ENCODE data around the gene MYF6.

MYF6 gene

DNA sequence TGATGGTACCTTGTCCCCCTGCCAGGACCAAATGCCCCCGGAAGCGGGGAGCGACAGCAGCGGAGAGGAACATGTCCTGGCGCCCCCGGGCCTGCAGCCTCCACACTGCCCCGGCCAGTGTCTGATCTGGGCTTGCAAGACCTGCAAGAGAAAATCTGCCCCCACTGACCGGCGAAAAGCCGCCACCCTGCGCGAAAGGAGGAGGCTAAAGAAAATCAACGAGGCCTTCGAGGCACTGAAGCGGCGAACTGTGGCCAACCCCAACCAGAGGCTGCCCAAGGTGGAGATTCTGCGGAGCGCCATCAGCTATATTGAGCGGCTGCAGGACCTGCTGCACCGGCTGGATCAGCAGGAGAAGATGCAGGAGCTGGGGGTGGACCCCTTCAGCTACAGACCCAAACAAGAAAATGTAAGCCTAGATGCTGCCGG lies 410 bp downstream of the MYF6 start:
- DNase-seq (ENCODE audit: low spot score): no peak

DNA sequence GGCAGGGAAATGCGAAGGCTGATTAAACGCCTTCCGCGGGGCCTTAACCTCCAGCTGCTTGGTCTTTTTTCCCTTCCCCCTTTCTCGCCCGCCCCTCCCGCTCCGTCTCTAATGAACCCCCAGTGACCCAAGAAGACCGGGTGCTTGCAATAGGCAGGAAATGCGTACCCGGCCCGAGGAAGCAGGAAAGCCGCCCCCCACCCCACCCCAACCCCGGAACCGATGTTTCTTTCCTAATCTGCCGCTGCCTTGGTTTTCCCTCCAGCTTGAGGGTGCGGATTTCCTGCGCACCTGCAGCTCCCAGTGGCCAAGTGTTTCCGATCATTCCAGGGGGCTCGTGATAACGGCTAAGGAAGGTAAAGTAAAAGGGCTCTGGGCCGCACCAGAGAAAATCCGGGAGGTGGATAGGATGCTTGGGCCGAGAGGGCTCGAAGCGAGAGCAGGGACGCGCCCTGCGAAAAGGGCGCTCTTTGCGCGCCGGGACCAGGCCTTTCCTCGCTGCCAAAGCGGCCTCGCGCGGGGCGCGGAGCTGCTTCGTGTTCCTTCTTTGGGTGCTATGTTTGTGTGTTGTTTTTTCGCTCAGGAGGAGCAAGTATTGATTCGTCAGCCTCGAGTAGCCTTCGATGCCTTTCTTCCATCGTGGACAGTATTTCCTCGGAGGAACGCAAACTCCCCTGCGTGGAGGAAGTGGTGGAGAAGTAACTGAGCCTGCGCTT lies 983 bp downstream of the MYF6 start:
- DNase-seq (ENCODE audit: low spot score): no peak

DNA sequence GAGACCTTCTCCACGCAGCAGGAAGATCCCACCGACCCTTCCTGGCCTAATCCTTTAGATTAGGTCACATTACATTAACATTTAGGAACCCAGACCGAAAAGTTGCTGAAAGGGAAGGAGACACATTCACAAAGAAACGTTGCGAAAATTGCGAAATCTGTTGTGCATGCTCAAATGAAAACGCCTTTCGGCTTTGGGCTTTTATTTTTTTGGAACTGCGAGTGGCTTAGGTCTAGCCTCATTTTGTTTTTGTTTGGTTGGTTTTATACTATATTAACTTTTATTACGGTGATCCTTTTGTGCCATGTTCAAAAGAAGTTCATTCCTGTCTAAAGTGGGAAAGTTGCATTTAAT lies 1.5 kb downstream of the MYF6 start:
- DNase-seq (ENCODE audit: low spot score): no peak

DNA sequence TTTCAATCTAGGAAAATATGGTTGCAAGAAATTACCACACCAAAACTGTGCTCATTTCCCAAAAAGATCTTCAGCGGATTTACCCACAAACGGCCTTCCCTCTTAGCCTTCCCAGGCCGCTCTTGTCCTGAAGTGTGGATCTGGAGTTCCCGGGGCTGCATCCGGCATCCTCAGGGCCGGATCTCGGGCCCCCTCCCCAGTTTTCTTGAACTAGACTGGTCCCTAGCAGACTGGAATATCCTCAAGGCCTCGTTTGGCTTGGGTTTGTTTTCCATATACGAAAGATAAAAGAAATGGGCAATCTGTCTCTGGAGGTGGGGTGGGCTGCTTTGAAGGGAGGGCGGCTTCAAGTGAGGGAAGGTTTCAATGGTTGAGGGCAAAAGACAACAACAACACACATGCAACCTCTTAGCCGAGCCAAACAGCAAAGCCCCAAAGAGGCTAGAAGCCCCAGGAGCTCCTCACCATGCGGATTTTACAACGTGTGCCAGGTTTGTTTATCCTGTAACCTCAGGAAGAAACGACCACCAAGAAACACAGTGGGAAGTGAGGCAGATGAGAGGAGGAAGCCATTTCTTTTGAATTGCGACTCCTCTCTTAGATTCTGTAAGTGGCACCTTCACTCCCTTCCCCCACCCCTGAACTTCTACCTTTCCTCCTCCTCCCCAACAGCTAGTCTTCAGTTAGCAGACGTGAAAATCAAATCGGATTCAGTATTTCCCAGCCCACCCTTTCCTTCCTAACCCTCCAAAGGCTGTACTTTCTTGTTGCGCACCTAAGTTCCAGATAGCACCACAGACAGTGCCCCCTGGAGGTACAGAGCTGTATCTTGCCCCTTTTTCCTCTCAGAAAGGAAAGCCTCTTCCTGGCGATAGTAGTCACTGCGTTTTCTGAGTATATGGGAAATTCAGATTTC lies 2.6 kb downstream of the MYF6 start:
- DNase-seq (ENCODE audit: low spot score): no peak

DNA sequence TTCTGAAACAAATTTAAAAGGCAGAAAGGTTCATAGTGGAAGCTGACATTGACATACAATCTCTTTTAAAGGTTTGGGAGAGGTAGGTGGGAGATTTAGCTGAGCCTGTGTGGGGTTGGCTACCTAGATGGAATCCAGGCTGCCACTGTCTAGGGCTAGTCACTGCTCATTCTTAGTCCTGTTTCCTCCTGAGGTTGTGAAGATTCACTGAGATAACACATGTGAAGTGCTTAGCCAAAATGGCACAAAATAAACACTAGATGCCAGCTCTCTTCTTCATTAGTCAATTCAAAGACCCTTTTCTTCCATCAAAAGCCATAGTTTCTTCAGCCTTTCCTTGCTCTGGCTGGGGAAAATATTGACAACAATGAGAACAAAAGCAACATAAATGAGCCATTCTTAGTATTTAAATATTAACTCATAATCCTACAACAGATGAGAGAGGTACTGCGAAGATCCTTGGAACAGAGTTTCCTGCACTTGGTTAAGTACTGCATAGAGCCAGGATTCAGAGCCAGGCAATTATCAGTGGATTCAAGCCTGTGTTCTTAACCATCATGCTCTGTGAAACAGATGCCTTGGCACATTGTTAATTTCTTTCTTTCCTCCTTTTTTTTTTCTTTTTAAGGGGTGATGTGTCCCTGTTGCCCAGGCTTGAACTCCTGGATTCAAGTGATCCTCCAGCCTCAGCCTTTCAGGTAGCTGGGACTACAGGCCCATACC lies 3.5 kb downstream of the MYF6 start:
- DNase-seq (ENCODE audit: low spot score): no peak

DNA sequence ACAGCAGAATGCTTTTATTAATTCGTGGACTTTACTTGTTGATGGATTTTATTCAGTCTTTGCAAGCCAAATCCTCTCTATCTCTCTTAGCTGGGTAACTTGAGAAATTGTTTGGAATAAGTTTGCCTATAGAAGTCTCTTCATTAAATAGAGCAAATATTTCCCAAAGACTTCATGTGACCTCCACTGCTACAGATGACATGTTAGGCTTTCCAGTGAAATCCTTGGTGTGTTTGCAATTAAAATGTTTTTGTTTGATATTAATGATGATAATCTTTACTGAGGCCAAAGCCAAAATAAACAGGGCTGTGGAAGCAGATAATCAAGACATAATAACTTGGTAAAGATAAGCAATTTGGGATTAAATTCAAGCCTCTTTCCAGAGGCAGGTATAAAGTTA lies 4.4 kb downstream of the MYF6 start:
- no peak for DNase-seq (ENCODE audit: low spot score)

DNA sequence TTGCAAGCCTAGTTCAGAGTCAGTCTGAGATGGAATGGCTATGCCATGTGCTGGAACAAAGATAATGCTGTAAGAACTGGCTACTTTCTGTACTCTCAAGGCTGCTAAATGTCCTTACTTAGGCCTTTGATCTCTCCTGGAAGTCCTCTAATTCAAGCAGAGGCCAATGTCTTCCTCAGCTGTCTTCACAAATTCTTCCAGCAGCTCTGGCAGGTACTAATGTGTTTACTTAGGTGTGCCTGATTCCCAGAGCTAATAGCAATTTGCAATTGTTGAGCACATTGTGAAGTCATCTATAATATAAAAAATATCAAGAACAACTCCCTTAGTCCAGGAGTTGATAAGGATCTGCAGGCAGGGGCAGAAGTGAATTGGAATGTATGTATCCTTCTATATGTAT lies 5.4 kb downstream of the MYF6 start:
- DNase-seq (ENCODE audit: low spot score): no peak

DNA sequence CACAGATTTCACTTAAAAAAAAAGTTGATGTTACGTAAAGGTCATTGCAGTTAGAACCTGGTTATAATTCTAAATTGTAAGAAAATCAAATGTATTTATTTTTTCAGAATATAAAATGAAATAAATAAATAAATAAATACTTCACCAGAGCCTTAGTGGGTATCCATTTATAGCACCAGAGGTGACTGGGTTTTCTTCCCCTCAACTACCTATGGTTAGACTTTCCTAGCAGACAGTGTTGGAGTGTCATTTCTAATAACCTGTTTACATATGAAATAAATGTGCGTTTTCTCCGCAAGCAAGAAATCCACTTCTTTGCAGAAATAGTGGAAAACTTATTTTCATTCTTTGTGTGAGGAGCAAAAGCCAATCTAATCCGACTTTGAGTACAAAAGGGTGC lies 6.0 kb downstream of the MYF6 start:
- DNase-seq (ENCODE audit: low spot score): no peak

DNA sequence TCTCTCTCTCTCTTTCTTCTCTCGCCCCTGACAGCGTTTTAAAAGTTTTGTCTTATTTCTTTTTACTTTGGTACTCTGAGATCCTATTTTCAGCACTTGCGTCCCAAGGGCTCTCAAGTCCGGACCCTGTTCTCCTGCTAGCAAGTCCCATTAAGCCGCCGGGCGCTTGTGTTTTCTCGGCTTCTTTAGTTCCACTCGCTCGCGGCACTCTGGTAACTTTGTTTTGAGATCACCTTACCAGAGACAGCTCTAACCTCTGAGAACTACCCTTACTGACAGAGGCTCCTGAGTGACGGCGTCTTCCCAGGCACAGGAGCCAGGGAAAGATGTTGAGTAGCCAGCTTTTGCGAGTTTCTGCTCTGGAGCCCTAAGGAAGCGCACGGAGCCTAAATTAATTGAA lies 6.6 kb downstream of the MYF6 start:
- no peak for DNase-seq (ENCODE audit: low spot score)

DNA sequence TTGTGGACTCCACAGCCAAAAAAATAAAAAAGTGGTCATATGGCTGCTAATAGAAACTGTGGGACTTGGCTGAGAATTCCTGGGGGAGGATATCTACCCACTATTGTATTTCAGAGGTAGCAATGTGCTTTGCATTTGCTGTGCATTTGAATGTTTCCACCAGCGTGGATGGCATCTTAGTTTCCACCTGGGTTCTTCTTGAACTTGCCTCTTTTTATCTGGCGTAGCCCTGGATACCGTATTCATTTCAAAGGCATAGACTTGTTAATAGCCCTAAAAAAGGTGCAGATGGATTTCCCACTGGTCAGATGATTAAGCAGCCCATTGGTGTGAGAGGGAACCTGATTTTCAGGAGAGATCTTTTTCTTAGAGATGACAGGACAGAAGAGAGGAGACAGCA lies 7.4 kb downstream of the MYF6 start:
- no peak for DNase-seq (ENCODE audit: low spot score)

DNA sequence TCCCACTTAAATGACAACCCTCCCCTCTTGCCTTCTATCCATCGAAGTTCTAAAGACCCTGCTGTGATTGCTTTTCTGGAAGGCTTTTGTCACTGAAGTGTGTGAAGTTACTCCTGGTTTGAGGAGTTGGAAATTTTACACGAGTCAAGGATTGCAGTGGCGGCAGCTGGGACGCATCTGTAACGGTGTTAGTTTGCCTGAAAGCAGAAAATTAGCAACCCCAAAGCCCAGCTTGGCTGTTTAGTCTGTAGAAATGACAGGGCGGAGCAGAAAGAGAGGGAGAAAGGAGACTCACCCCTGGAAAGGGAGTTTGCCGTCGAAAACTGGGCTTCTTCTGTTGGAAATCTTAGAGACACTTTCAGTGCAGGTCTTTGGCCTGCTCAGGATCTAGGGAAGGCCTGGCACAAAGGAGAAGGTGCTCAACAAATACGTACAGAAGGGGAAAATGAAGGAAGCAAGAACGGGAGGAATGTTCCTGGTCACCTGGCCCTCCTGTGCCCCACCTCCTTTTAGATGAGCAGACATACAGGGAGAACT lies 8.3 kb downstream of the MYF6 start:
- DNase-seq (ENCODE audit: low spot score): no peak

DNA sequence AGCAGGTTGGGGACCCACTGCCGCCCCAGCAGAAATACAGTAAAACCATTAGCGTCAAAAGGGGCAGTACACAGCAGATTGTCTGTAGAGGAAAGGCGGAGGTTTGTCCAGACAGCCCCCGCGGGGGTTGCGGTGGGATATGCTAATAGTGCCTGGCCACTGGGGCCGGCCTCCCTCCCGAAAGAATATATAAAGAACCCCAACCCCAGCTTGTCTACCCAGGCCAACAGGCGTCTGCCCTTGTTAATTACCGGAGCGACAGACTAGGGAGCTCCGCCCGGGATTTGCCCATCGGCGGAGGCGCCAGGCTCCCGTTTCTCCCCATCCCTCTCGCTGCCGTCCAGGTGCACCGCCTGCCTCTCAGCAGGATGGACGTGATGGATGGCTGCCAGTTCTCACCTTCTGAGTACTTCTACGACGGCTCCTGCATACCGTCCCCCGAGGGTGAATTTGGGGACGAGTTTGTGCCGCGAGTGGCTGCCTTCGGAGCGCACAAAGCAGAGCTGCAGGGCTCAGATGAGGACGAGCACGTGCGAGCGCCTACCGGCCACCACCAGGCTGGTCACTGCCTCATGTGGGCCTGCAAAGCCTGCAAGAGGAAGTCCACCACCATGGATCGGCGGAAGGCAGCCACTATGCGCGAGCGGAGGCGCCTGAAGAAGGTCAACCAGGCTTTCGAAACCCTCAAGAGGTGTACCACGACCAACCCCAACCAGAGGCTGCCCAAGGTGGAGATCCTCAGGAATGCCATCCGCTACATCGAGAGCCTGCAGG lies 9.4 kb downstream of the MYF6 start, which contains the start of gene MYF5:
Gene MYF5, plus strand, starts transcription at position 217 of the 774 bp plus-strand sequence. Its CDS starts 152 bp downstream, at position 369.
- no peak for DNase-seq (ENCODE audit: low spot score)

DNA sequence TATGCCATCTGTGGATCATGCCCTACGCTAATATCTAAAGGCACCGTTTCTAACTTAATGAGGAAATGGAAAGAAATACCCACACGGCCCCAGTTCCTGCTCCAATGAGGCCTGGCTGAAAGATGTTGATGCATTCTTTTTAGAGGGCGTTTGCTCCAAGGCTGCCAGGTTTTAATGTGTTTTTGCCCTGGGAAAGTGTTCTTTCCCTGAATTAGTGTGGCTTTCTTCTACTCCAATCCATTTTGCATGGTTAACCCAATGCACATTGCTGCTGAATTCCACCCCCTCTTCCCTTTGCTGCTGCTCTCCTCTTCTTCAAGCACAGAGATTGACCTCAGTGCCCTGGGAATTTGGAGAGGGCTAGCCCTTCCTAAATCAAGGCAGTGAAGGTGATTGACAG lies 10.4 kb downstream of the MYF6 start:
- no peak for DNase-seq (ENCODE audit: low spot score)

DNA sequence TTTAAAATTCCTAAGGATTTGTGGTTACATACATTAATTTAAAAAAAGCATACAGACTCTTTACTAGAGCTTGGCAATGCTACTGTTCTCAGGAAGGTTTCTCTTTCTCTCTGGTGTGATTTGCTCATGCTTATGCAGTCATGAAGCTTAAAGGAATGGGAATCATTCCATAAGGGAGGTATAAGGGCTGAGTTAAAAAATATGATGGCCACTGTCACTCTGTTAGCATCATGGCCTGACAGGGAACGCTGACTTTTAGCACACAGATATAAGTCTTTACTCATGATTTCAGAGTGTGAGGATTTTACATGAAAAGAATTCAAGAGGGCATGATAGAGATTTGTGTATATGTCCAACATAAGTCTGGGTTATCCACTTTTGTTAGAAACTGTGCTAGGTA lies 13.1 kb downstream of the MYF6 start:
- DNase-seq (ENCODE audit: low spot score): no peak

DNA sequence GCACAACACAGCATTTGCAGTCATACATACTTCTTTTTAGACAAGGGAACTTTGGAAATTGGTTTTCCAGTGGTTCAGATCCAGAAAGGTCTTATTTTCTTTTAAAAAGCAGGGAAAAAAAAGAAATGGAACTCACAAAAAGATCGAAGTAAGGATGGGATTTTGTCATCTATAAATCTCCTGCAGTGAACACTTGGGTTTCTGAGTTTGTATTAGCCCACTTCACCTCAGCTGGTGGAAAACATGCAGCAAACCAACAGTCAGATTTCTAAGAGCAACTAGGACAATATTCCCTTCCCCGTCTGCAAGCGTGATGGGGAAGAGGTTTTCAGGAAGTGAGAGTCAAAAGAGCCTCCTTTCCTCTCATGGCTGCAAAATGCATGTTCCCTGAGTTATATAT lies 13.9 kb downstream of the MYF6 start:
- DNase-seq (ENCODE audit: low spot score): no peak

DNA sequence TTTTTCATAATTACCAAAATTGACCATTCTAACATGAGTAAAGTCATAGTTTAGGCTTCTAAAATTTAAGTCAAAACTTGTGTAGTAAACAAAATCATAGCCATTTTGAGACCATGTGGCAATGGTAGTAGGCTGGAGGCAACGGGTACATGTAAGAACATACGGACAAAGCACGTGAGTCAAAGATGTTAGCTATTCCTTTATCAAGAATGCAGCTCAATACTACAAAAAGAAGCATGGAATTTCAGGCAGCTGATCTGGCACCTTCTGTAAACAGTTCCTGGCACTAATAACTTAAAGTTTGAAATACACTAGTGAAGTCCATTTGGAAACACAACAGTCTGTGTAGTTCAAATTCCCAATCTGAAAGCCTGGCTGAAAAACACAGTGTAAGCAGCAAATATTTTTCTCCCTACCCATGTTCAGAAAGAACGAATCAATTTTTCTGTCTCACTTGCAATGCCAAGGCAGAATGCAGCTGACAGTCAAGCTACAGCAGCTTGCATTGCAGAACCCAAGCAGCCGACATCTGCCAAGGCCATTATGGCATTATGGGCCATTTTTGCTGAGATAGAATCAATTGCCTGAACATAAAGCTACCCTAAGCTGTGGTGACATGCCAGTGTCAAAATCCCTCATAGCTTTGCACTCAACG lies 38.5 kb downstream of the MYF6 start:
- no peak for DNase-seq (ENCODE audit: low spot score)

DNA sequence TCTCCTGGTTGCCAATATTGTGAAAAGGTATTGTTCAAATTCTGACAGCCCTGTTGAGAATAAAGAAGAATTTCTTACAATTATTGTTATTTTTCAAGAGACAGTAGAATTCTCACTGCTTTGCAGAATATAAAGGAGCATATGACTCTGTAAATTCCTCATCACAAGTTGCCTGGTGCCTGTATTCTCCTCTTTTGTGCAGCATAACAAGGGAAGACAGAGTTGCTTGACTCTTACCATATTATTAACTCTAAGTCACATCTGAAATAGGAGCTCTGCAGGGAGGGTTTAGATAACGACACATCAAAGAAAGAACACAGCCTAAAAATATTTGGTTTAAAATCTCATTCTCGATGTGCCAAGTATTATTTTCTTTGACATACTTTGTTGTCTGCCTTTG lies 40.4 kb downstream of the MYF6 start:
- no peak for DNase-seq (ENCODE audit: low spot score)

DNA sequence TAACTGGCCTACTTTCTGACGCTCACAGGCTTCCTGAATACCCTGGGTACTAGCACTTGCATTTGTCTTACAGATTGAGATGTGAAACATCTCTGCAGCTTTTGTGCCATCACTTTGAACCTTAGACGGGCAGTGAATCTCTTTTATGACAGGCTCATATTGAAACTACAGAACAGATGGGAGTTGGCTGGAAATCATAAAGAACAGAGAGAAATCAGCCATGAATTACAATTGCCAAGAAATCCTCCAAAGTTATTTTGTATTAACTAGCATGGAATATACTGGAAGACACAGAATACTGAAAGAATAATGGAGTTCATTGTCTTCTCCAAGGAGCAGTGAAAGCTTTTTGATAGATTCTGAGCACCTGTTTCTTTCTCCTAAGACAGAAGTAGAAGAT lies 42.0 kb downstream of the MYF6 start:
- DNase-seq (ENCODE audit: low spot score): no peak

DNA sequence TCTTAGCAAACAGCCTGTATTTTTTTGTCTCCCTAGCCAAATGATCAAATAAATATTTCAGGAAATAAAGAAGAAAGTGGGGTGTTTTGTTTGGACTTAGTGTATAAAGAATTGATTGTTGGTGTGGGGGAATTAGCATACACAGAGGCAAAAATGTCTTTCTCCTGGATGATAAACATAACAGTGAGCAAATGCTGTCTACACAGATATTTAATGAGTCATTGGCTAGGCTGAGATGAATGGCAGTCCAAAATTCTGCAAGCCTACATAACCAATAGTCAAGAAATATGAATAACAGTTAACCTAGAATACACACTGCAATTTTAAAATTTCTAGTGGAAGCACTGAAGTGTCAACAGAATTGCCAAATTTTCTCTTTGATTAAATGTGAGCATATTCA lies 45.0 kb downstream of the MYF6 start:
- no peak for DNase-seq (ENCODE audit: low spot score)

DNA sequence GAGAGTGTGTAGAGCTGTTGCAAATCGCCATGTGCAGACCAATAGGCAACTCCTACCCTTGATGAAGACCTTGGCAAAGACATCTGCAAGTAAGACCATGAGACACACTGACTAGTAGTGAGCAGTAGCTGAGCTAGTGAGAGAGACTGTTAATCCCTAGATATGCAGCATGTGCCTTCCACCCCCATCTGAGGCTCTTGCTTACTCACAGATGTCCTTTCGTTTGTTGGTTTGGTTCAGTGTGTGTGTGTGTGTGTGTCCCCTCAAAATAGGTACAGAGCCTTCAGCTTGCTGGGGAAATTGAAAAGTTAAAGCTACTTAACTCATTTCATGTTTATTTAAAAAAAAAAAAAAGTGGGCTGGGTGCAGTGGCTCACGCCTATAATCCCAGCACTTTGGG lies 46.8 kb downstream of the MYF6 start:
- no peak for DNase-seq (ENCODE audit: low spot score)

DNA sequence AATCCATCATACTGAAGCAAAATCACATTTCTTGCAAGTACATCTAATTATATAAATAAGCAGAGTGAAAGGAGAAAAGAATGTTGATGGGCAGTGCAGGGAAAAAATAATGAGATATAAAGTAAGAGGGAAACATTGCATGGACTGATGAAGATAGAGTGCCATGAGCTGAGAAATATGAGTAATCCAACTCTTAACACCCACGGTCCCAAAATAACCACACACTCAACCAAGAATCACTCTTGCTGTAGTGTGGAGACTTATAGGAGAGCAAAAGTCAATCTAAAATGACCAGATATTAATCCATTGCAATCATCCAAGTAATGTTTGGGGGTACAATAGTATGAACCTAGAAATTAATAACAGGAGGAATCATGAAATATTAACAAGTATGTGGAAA lies 49.4 kb downstream of the MYF6 start:
- no peak for DNase-seq (ENCODE audit: low spot score)

Measured in Ammon's horn (tissue), 1 donor.